A549 (cell line): ENCODE data around the gene KCNIP4. TPM values are rescaled to one million over a fixed set of nuclear protein-coding genes. Genes with fewer than 3 reads are reported as not detected.

Experiments
- ATAC-seq, 2 experiments: fragments of 200-7000 bp in 1 of 2; fragments of >200 bp in 1 of 2; cut with Nextera tagmentation in 1 of 2; cut with Tn5 transposase in 1 of 2; 3 replicates each; pipeline versions ENCODE4 v1.8.0 to v1.9.1; 2018 to 2020; ENCODE audit warnings: mild to moderate bottlenecking in 1 of 2, moderate library complexity in 1 of 2
- CTCF ChIA-PET: fragments of 300-600 bp; sonication (Branson Sonifier 250); formaldehyde crosslinking; extraction: SDS; loops from one replicate; lab custom pipeline; 2021; ENCODE audit warnings: antibody characterized with exemption, inconsistent platforms; lab: Yijun Ruan, JAX
- POLR2A ChIA-PET: fragments of 350-600 bp; formaldehyde crosslinking; extraction: SDS; loops from one replicate; lab custom pipeline; 2021; ENCODE audit warnings: antibody characterized with exemption, inconsistent platforms; lab: Yijun Ruan, JAX
- DNase-seq, 2 experiments: peaks; one replicate each; pipeline versions ENCODE4 v3.0.0 to v3.0.0-alpha.2; 2011 to 2016; ENCODE audit warnings: low read depth in 1 of 2, low spot score in 1 of 2
- FAIRE-seq: peaks from 2 replicates; lab custom pipeline; 2011; peaks lifted over from hg19 to GRCh38; lab: Jason Lieb, UNC
- H3K27ac ChIP-seq, 2 experiments: fragments of >200 bp; sonication (Bioruptor Twin); formaldehyde crosslinking; 3 replicates each; pipeline ENCODE4 v1.5.1; 2016 to 2017
- H3K4me1 ChIP-seq: fragments of >200 bp; sonication (Bioruptor Twin); formaldehyde crosslinking; 3 replicates; pipeline ENCODE4 v1.6.1; 2016
- H3K4me2 ChIP-seq: fragments of >200 bp; sonication (Bioruptor Twin); formaldehyde crosslinking; 3 replicates; pipeline ENCODE4 v1.6.1; 2016
- H3K4me3 ChIP-seq: fragments of >200 bp; sonication (Bioruptor Twin); formaldehyde crosslinking; 3 replicates; pipeline ENCODE4 v1.5.1; 2016
- H3K9me3 ChIP-seq: fragments of >200 bp; sonication (Bioruptor Twin); formaldehyde crosslinking; 3 replicates; pipeline ENCODE4 v1.6.1; 2016
- ATOH8 ChIP-seq: fragments of 250-450 bp; sonication (Bioruptor Pico); IDR thresholded peaks from 2 replicates; pipeline ENCODE4 v1.5.0; 2020; ENCODE audit warnings: low read depth, mild to moderate bottlenecking, moderate library complexity
- BCL3 ChIP-seq: fragments of >200 bp; sonication (Bioruptor Twin); formaldehyde crosslinking; IDR thresholded peaks from 3 replicates; pipeline ENCODE4 v1.6.1; 2016
- BHLHE40 ChIP-seq: IDR thresholded peaks from 2 replicates; pipeline ENCODE4 v1.6.1; 2012; ENCODE audit warnings: low read depth, low read length, inconsistent platforms
- CBX2 ChIP-seq: fragments of 200-600 bp; sonication (generic); IDR thresholded peaks from 2 replicates; pipeline ENCODE4 v1.6.1; 2016; ENCODE audit warnings: low read depth, mild to moderate bottlenecking, borderline replicate concordance
- E2F6 ChIP-seq: IDR thresholded peaks from 2 replicates; pipeline ENCODE4 v1.6.1; 2012; ENCODE audit warnings: low read depth, borderline replicate concordance
- EHMT2 ChIP-seq: fragments of 200-600 bp; sonication (generic); IDR thresholded peaks from 2 replicates; pipeline ENCODE4 v1.6.1; 2016; ENCODE audit warnings: antibody characterized with exemption, low read depth, mild to moderate bottlenecking, moderate library complexity
- ELK1 ChIP-seq: fragments of 150-350 bp; IDR thresholded peaks from 2 replicates; pipeline ENCODE4 v1.6.1; 2014; ENCODE audit warnings: low read depth, mild to moderate bottlenecking, low read length
- ESRRA ChIP-seq: fragments of 150-350 bp; IDR thresholded peaks from 2 replicates; pipeline ENCODE4 v1.6.1; 2014; ENCODE audit warnings: mild to moderate bottlenecking, low read length, borderline replicate concordance
- FOSB ChIP-seq: fragments of 250-450 bp; sonication (Bioruptor Pico); IDR thresholded peaks from 2 replicates; pipeline ENCODE4 v1.5.0; 2020; ENCODE audit warnings: mild to moderate bottlenecking, moderate library complexity
- GATA3 ChIP-seq: IDR thresholded peaks from 2 replicates; pipeline ENCODE4 v1.6.1; 2012; ENCODE audit warnings: borderline replicate concordance
- HDAC2 ChIP-seq: fragments of 200-600 bp; sonication (generic); IDR thresholded peaks from 2 replicates; pipeline ENCODE4 v1.6.1; 2016
- HOXA7 ChIP-seq: fragments of 250-450 bp; sonication (Bioruptor Pico); IDR thresholded peaks from 2 replicates; pipeline ENCODE4 v1.5.0; 2020; ENCODE audit warnings: mild to moderate bottlenecking, moderate library complexity
- HOXB5 ChIP-seq: fragments of 250-450 bp; sonication (Bioruptor Pico); IDR thresholded peaks from 2 replicates; pipeline ENCODE4 v1.5.0; 2020; ENCODE audit warnings: mild to moderate bottlenecking, moderate library complexity
- KDM1A ChIP-seq: fragments of 200-600 bp; sonication (generic); IDR thresholded peaks from 2 replicates; pipeline ENCODE4 v1.6.1; 2016; ENCODE audit warnings: low read depth, mild to moderate bottlenecking
- KDM5A ChIP-seq: fragments of 200-600 bp; sonication (generic); IDR thresholded peaks from 2 replicates; pipeline ENCODE4 v1.6.1; 2016; ENCODE audit warnings: antibody characterized with exemption, mild to moderate bottlenecking
- MAZ ChIP-seq: fragments of 150-350 bp; IDR thresholded peaks from 2 replicates; pipeline ENCODE4 v1.6.1; 2014; ENCODE audit warnings: antibody characterized with exemption, low read depth, low read length, borderline replicate concordance
- MYC ChIP-seq: IDR thresholded peaks from 2 replicates; pipeline ENCODE4 v1.6.1; 2012; ENCODE audit warnings: mild to moderate bottlenecking, inconsistent platforms, low read length, improper control_type of control experiment, borderline replicate concordance
- NFE2L2 ChIP-seq: fragments of 150-350 bp; conservative IDR thresholded peaks from 2 replicates; pipeline ENCODE4 v1.6.1; 2014; ENCODE audit warnings: low read length
- PHF8 ChIP-seq: fragments of 200-600 bp; sonication (generic); IDR thresholded peaks from 2 replicates; pipeline ENCODE4 v1.6.1; 2016; ENCODE audit warnings: low read depth, mild to moderate bottlenecking, antibody characterized with exemption, moderate library complexity, borderline replicate concordance
- POLR2A ChIP-seq: IDR thresholded peaks from 2 replicates; pipeline ENCODE4 v1.6.1; 2012; ENCODE audit warnings: mild to moderate bottlenecking, low read length
- POLR2AphosphoS2 ChIP-seq: conservative IDR thresholded peaks from 2 replicates; pipeline ENCODE4 v1.6.1; 2012; ENCODE audit warnings: low read length, improper control_type of control experiment, inconsistent platforms
- RAD21 ChIP-seq, 2 experiments: fragments of >200 bp in 1 of 2; sonication (Bioruptor Twin) in 1 of 2; formaldehyde crosslinking in 1 of 2; IDR thresholded peaks in 1 of 2; conservative IDR thresholded peaks in 1 of 2; 2 replicates in 1 of 2; 3 replicates in 1 of 2; pipeline ENCODE4 v1.6.1; 2012 to 2018; ENCODE audit warnings: inconsistent platforms in 1 of 2
- RCOR1 ChIP-seq: fragments of 150-350 bp; IDR thresholded peaks from 2 replicates; pipeline ENCODE4 v1.6.1; 2014; ENCODE audit warnings: antibody characterized with exemption, low read length, low read depth
- RFX5 ChIP-seq: fragments of 450-650 bp; IDR thresholded peaks from 2 replicates; pipeline ENCODE4 v1.7.1; 2014; ENCODE audit warnings: antibody characterized with exemption, mild to moderate bottlenecking, moderate library complexity
- SREBF2 ChIP-seq: fragments of 450-650 bp; IDR thresholded peaks from 2 replicates; pipeline ENCODE4 v1.6.1; 2014; ENCODE audit warnings: mild to moderate bottlenecking, moderate library complexity
- TFCP2L1 ChIP-seq: fragments of 250-450 bp; sonication (Bioruptor Pico); IDR thresholded peaks from 2 replicates; pipeline ENCODE4 v1.5.0; 2021; ENCODE audit warnings: mild to moderate bottlenecking
- TP53 ChIP-seq: fragments of 250-450 bp; sonication (Bioruptor Pico); IDR thresholded peaks from 2 replicates; pipeline ENCODE4 v1.5.0; 2021; ENCODE audit warnings: mild to moderate bottlenecking, moderate library complexity
- USF2 ChIP-seq: fragments of 450-650 bp; IDR thresholded peaks from 2 replicates; pipeline ENCODE4 v1.6.1; 2014; ENCODE audit warnings: antibody characterized with exemption
- ZSCAN20 ChIP-seq: fragments of 250-450 bp; sonication (Bioruptor Pico); IDR thresholded peaks from 2 replicates; pipeline ENCODE4 v1.8.0; 2022; ENCODE audit warnings: mild to moderate bottlenecking, moderate library complexity
- WGBS: methylation state at CpG from one replicate; pipeline ENCODE4 v1.1.6; 2017; ENCODE audit errors: missing lambda C conversion rate; 5-methylcytosine and 5-hydroxymethylcytosine counted together
- polyA plus RNA-seq, 4 experiments: library from polyadenylated mRNA; depleted of rRNA in 3 of 4; stranded (reverse); fragments of >200 nt; fragmentation: RNase III in 1 of 4; extraction: RNeasy Plus Mini Kit Qiagen cat#74134 plus additional on column Dnase treatment in 1 of 4; gene quantifications; 2 replicates in 3 of 4; 3 replicates in 1 of 4; pipeline ENCODE4 v1.2.3, GENCODE V29; 2011 to 2017

Gene KCNIP4
- polyA plus RNA-seq, 2 of the 4 experiments (the other 2 are of a cell fraction): not detected

- no peak for FAIRE-seq
- TF ChIP-seq RCOR1: no peak
- no peak for TF ChIP-seq ESRRA
- no peak for TF ChIP-seq MAZ
- TF ChIP-seq KDM5A: no peak
- TF ChIP-seq KDM1A: no peak
- TF ChIP-seq POLR2AphosphoS2: no peak
- no peak for TF ChIP-seq CBX2
- TF ChIP-seq ZSCAN20 (CRISPR knock-in tag): no peak
- TF ChIP-seq ELK1: no peak
- TF ChIP-seq, all 56 proteins: peak for 0
- Histone ChIP-seq H3K4me1 (no peaks in the 10 kb centered on the region), H3K9me3 (no peaks in the 10 kb centered on the region), H3K4me3 (no peak overlapping the region), H3K4me2 (no peak overlapping the region), H3K27ac (no peak overlapping the region)
- ATAC-seq (no peak), DNase-seq (no peak)
- ChIA-PET POLR2A (no interaction called here), CTCF (interaction anchor here (1.4 kb wide), 1 partner anchor 27 kb away, joined by 3 read pairs; no protein-coding TSS in a partner anchor)
- 71% methylated on average over 1 of the region's 1 CpG for WGBS
Observed at GRCh38 chr4:20901851-20902250, 1046.7 kb downstream of the KCNIP4 start.

GRCh38 chr4:20899591-20899990 is 1049.0 kb downstream of the KCNIP4 start:
- H3K4me3 ChIP-seq: no peak overlapping the region
- DNase-seq: no peak
- POLR2A ChIA-PET: no interaction called here
- H3K4me2 ChIP-seq: no peak overlapping the region
- H3K27ac ChIP-seq: no peak overlapping the region
- FAIRE-seq: no peak
- no peaks in the 10 kb centered on the region for H3K4me1 ChIP-seq
- no peaks in the 10 kb centered on the region for H3K9me3 ChIP-seq
- CTCF ChIA-PET: no interaction called here
- TF ChIP-seq EHMT2 (no peak), TFCP2L1 (no peak), ATOH8 (no peak), SREBF2 (no peak), USF2 (no peak), GATA3 (no peak), RFX5 (no peak), BCL3 (no peak), HOXB5 (CRISPR knock-in tag) (no peak), HDAC2 (no peak), FOSB (no peak), RAD21 (conservative IDR thresholded peaks at IDR 0.05 in 1 of 2, IDR thresholded peaks at IDR 0.05 in 1 of 2) (no peak), KDM1A (no peak), CBX2 (no peak)
- ATAC-seq: no peak

- DNase-seq (no peak), ATAC-seq (no peak), FAIRE-seq (no peak)
- no peaks in the 10 kb centered on the region for H3K4me1 ChIP-seq
- H3K27ac ChIP-seq: no peak overlapping the region
- no peak overlapping the region for H3K4me3 ChIP-seq
- H3K9me3 ChIP-seq: no peaks in the 10 kb centered on the region
- ChIA-PET CTCF (no interaction called here), POLR2A (no interaction called here)
- no peak overlapping the region for H3K4me2 ChIP-seq
- 5% methylated on average over 2 of the region's 2 CpGs for WGBS
- TF ChIP-seq POLR2A (no peak), SREBF2 (no peak), HOXA7 (CRISPR knock-in tag) (no peak), FOSB (no peak), CBX2 (no peak), ESRRA (no peak), POLR2AphosphoS2 (no peak), PHF8 (no peak), MYC (no peak), ELK1 (no peak), BHLHE40 (no peak), TP53 (CRISPR knock-in tag) (no peak), NFE2L2 (no peak), E2F6 (no peak)
Observed at GRCh38 chr4:20895988-20896387, 1052.6 kb downstream of the KCNIP4 start.
